GM21526 (cell line): ENCODE results near the gene PAM.

Experiments used
- ATAC-seq: cut with Tn5 transposase; IDR thresholded peaks from one replicate; pipeline ENCODE4 v1.9.1; 2021; ENCODE audit warnings: moderate library complexity; ENCODE audit not compliant: unreplicated experiment, low FRiP score

Gene PAM

GRCh38 chr5:102853680-102854079, 98.6 kb downstream of the PAM start:
- ATAC-seq, result no peak

- no peak for ATAC-seq
These were observed 100.7 kb downstream of the PAM start for GRCh38 chr5:102855681-102856388.

GRCh38 chr5:102856389-102856777, 101.3 kb downstream of the PAM start:
- no peak for ATAC-seq

- ATAC-seq, result no peak
These were observed 102.1 kb downstream of the PAM start for GRCh38 chr5:102857076-102857818.

- ATAC-seq, result no peak
These were observed 103.1 kb downstream of the PAM start for GRCh38 chr5:102858221-102858620.

- no peak for ATAC-seq
These were observed 103.7 kb downstream of the PAM start for GRCh38 chr5:102858808-102859207.

GRCh38 chr5:102860035-102860434, 104.9 kb downstream of the PAM start:
- no peak for ATAC-seq

GRCh38 chr5:102863058-102863457, 108.0 kb downstream of the PAM start:
- no peak for ATAC-seq

- no peak for ATAC-seq
These were observed 108.9 kb downstream of the PAM start for GRCh38 chr5:102863764-102864560.

- ATAC-seq, result no peak
These were observed 110.0 kb downstream of the PAM start for GRCh38 chr5:102865171-102865509.

- peak; percentile 81 for ATAC-seq
These were observed 110.6 kb downstream of the PAM start for GRCh38 chr5:102865510-102866236.

- ATAC-seq, result no peak
These were observed 111.1 kb downstream of the PAM start for GRCh38 chr5:102866237-102866600.

- ATAC-seq, result no peak
These were observed 113.0 kb downstream of the PAM start for GRCh38 chr5:102867992-102868662.

GRCh38 chr5:102869230-102869629, 114.1 kb downstream of the PAM start:
- ATAC-seq, result no peak

GRCh38 chr5:102873379-102873932, 118.4 kb downstream of the PAM start:
- no peak for ATAC-seq

GRCh38 chr5:102874054-102874453, 118.9 kb downstream of the PAM start:
- ATAC-seq, result no peak

- no peak for ATAC-seq
These were observed 120.6 kb downstream of the PAM start for GRCh38 chr5:102875721-102876123.

- ATAC-seq, result no peak
These were observed 121.5 kb downstream of the PAM start for GRCh38 chr5:102876610-102877009.

- no peak for ATAC-seq
These were observed 124.6 kb downstream of the PAM start for GRCh38 chr5:102879741-102880140.

GRCh38 chr5:102886586-102886985, 131.5 kb downstream of the PAM start:
- no peak for ATAC-seq
